Endothelial cell of umbilical vein (primary cell): Measurements from ENCODE around the gene GALNT17. TPM values are rescaled to one million over a fixed set of nuclear protein-coding genes. Genes with fewer than 3 reads are reported as not detected.

Experiments
- BruUV-seq: library from RNA; stranded (reverse); fragments of 400-500 nt; replicated peaks from 2 replicates; lab custom pipeline; 2021; lab: Mats Ljungman, UMichigan
- CTCF ChIA-PET: fragments of 300-600, 350-600 bp; sonication (Branson Sonifier 250); formaldehyde crosslinking; loops from one replicate; lab custom pipeline; 2021; ENCODE audit warnings: antibody characterized with exemption, inconsistent platforms; lab: Charles Lee
- POLR2A ChIA-PET: fragments of 300-600, 350-600 bp; sonication (Branson Sonifier 250); formaldehyde crosslinking; loops from one replicate; lab custom pipeline; 2021; ENCODE audit warnings: antibody characterized with exemption, inconsistent platforms; lab: Charles Lee
- DNase-seq: peaks from one replicate; pipeline ENCODE4 v3.0.0-alpha.2; 2011; ENCODE audit warnings: low read depth, low spot score
- FAIRE-seq: peaks from 2 replicates; lab custom pipeline; 2011; peaks lifted over from hg19 to GRCh38; lab: Jason Lieb, UNC
- H2AFZ ChIP-seq: 2 replicates; pipeline ENCODE4 v1.6.0; 2012; ENCODE audit warnings: low read depth, low read length, control low read depth, inconsistent platforms
- H3K27ac ChIP-seq: 2 replicates; pipeline ENCODE4 v1.5.1; 2011; ENCODE audit warnings: low read depth, mild to moderate bottlenecking, control low read depth, low read length, moderate library complexity; ENCODE audit not compliant: insufficient read depth
- H3K27me3 ChIP-seq, 2 experiments: 2 replicates each; pipeline versions ENCODE4 v1.6.0 to v1.6.1; 2011; ENCODE audit warnings: low read length in 2 of 2, mixed read lengths in 1 of 2; ENCODE audit not compliant: control insufficient read depth in 2 of 2, insufficient read depth in 2 of 2
- H3K36me3 ChIP-seq, 2 experiments: 2 replicates in 1 of 2; 3 replicates in 1 of 2; pipeline ENCODE4 v1.5.1; 2011; ENCODE audit warnings: low read length in 2 of 2, mild to moderate bottlenecking in 1 of 2, moderate library complexity in 1 of 2; ENCODE audit not compliant: control insufficient read depth in 2 of 2, insufficient read depth in 2 of 2; ENCODE audit errors: extremely low read depth in 1 of 2
- H3K4me1 ChIP-seq: 3 replicates; pipeline ENCODE4 v1.5.1; 2011; ENCODE audit warnings: mild to moderate bottlenecking, low read length; ENCODE audit not compliant: control insufficient read depth, insufficient read depth; ENCODE audit errors: extremely low read depth
- H3K4me2 ChIP-seq: 2 replicates; pipeline ENCODE4 v1.6.1; 2011; ENCODE audit warnings: low read length, control low read depth, mixed read lengths; ENCODE audit not compliant: insufficient read depth
- H3K4me3 ChIP-seq, 3 experiments: fragments of 200-600 bp in 1 of 3; sonication (generic), shearing (Covaris generic) in 1 of 3; replicated peaks in 1 of 3; 2 replicates each; pipeline ENCODE4 v1.5.1; 2011 to 2016; ENCODE audit warnings: control low read depth in 3 of 3, low read length in 3 of 3, mild to moderate bottlenecking in 2 of 3, inconsistent platforms in 1 of 3, low read depth in 1 of 3, moderate library complexity in 1 of 3; ENCODE audit not compliant: insufficient read depth in 1 of 3
- H3K79me2 ChIP-seq: 2 replicates; pipeline ENCODE4 v1.6.0; 2012; ENCODE audit warnings: low read length, inconsistent platforms; ENCODE audit not compliant: control insufficient read depth, insufficient read depth
- H3K9ac ChIP-seq: replicated peaks from 2 replicates; pipeline ENCODE3; 2011; ENCODE audit warnings: low read length, control low read depth; ENCODE audit not compliant: insufficient read depth; ENCODE audit errors: extremely low read depth
- H3K9me1 ChIP-seq: replicated peaks from 3 replicates; pipeline ENCODE4 v1.6.0; 2011; ENCODE audit warnings: mild to moderate bottlenecking, low read length; ENCODE audit not compliant: control insufficient read depth, insufficient read depth; ENCODE audit errors: extremely low read depth
- H3K9me3 ChIP-seq: replicated peaks from 2 replicates; pipeline ENCODE4 v1.5.1; 2012; ENCODE audit warnings: low read length, inconsistent platforms; ENCODE audit not compliant: control insufficient read depth, insufficient read depth
- H4K20me1 ChIP-seq: replicated peaks from 2 replicates; pipeline ENCODE3; 2011; ENCODE audit warnings: mild to moderate bottlenecking, low read length; ENCODE audit not compliant: control insufficient read depth, insufficient read depth; ENCODE audit errors: extremely low read depth
- CTCF ChIP-seq, 2 donors: IDR thresholded peaks; 1 replicate in 1 of 2; 2 replicates in 1 of 2; pipeline ENCODE4 v1.5.1; 2011; ENCODE audit warnings: low read length in 2 of 2, mild to moderate bottlenecking in 2 of 2, moderate library complexity in 2 of 2, control low read depth in 1 of 2, inconsistent platforms in 1 of 2, low read depth in 1 of 2; ENCODE audit not compliant: insufficient read depth in 1 of 2; ENCODE audit errors: extremely low read depth in 1 of 2
- EZH2 ChIP-seq: IDR thresholded peaks from 2 replicates; pipeline ENCODE4 v1.6.1; 2012; ENCODE audit warnings: borderline replicate concordance, low read depth, mild to moderate bottlenecking, moderate library complexity, low read length, inconsistent platforms; ENCODE audit not compliant: severe bottlenecking
- FOS ChIP-seq: IDR thresholded peaks from 2 replicates; pipeline ENCODE4 v1.6.1; 2011; ENCODE audit warnings: mild to moderate bottlenecking, low read length, moderate library complexity, borderline replicate concordance; ENCODE audit not compliant: insufficient read depth
- GATA2 ChIP-seq: IDR thresholded peaks from 2 replicates; pipeline ENCODE4 v1.7.0; 2011; ENCODE audit warnings: low read depth, mild to moderate bottlenecking, moderate library complexity, mixed read lengths, low read length; ENCODE audit not compliant: insufficient read length, insufficient read depth
- JUN ChIP-seq: IDR thresholded peaks from 2 replicates; pipeline ENCODE4 v1.6.1; 2011; ENCODE audit warnings: borderline replicate concordance, low read depth; ENCODE audit not compliant: insufficient read length, insufficient read depth
- MAX ChIP-seq: IDR thresholded peaks from 2 replicates; pipeline ENCODE4 v1.6.1; 2011; ENCODE audit not compliant: insufficient read depth, insufficient read length
- MYC ChIP-seq: IDR thresholded peaks from one replicate; pipeline ENCODE4 v1.6.1; 2011; ENCODE audit warnings: mild to moderate bottlenecking, low read depth, low read length
- POLR2A ChIP-seq: IDR thresholded peaks from 2 replicates; pipeline ENCODE4 v1.6.1; 2012; ENCODE audit warnings: low read depth, mild to moderate bottlenecking, control low read depth, low read length
- POLR2AphosphoS5 ChIP-seq: IDR thresholded peaks from 2 replicates; pipeline ENCODE4 v1.6.1; 2012; ENCODE audit warnings: low read depth, mild to moderate bottlenecking, control low read depth, low read length, moderate library complexity; ENCODE audit not compliant: insufficient read depth
- dilution Hi-C: fragments of 300-500 bp; cut with MboI; formaldehyde crosslinking; loops from one replicate; pipeline ENCODE4 v1.15.0; 2019; ENCODE audit warnings: low sequenced_read_pairs; ENCODE audit not compliant: extremely low pct_ligation_motif_present
- intact Hi-C: fragments of 100-400 bp; cut with micrococcal nuclease; formaldehyde crosslinking; loops from one replicate; pipeline ENCODE4 v1.10.0; 2022
- polyA plus RNA-seq, 4 experiments: library from polyadenylated mRNA; depleted of rRNA in 3 of 4; stranded (reverse) in 3 of 4; unstranded in 1 of 4; fragments of >200 nt; gene quantifications; 2 replicates each; pipeline versions ENCODE4 v1.2.1 to v1.2.3, GENCODE V29; 2011 to 2012; ENCODE audit warnings: missing spikeins in 1 of 4
- total RNA-seq: library from RNA; stranded (reverse); gene quantifications from 2 replicates; pipeline ENCODE4 v1.2.3, GENCODE V29; 2021

Gene GALNT17
- total and polyA plus RNA-seq, 2 donors (not counting 3 experiments of a cell fraction or from before 2014, with no cell fraction given), result not detected

GRCh38 chr7:71245038-71245437 is 113.1 kb downstream of the GALNT17 start:
- DNase-seq (no peak), FAIRE-seq (no peak)
- Histone ChIP-seq H2AFZ (no peak overlapping the region), H3K9ac (no peak overlapping the region), H3K9me1 (no peaks in the 10 kb centered on the region), H3K9me3 (peaks cover 3% of the 10 kb centered on the region), H3K4me1 (no peaks in the 10 kb centered on the region), H3K36me3 (no peaks in the 10 kb centered on the region), H3K27ac (no peak overlapping the region), H3K27me3 (no peaks in the 10 kb centered on the region), H3K79me2 (no peaks in the 10 kb centered on the region), H4K20me1 (no peaks in the 10 kb centered on the region), H3K4me3 (no peak overlapping the region), H3K4me2 (no peak overlapping the region)
- ChIA-PET CTCF (no interaction called here), POLR2A (no interaction called here)
- dilution Hi-C loops, result no loop called here
- no TSS peak for BruUV-seq
- TF ChIP-seq POLR2AphosphoS5, result no peak
- no peak for TF ChIP-seq JUN
- no peak for TF ChIP-seq MAX
- TF ChIP-seq GATA2, result no peak
- TF ChIP-seq FOS, result no peak
- no peak for TF ChIP-seq EZH2
- no peak for TF ChIP-seq CTCF (IDR thresholded peaks at IDR 0.05; ENCODE audit: extremely low read depth in 1 of 2, insufficient read depth in 1 of 2, low read depth in 1 of 2, low read length in 2 of 2)
- no peak for TF ChIP-seq MYC
- no peak for TF ChIP-seq POLR2A
- intact Hi-C loops, result no loop called here
